Body of pancreas (tissue), 4 donors: ENCODE results near the gene FAM9B.

Experiments used
- CTCF ChIP-seq, 7 experiments: fragments of 450-650 bp in 4 of 7; fragments of 200-600 bp in 3 of 7; sonication (generic) in 3 of 7; IDR thresholded peaks; one replicate each; pipeline ENCODE4 v1.5.1; 2016 to 2019; ENCODE audit warnings: antibody characterized with exemption in 7 of 7
- POLR2A ChIP-seq, 3 donors: fragments of 450-650 bp; IDR thresholded peaks; one replicate each; pipeline ENCODE4 v1.6.1; 2016; ENCODE audit warnings: antibody characterized with exemption in 3 of 3, mild to moderate bottlenecking in 2 of 3

- TF ChIP-seq POLR2A (IDR thresholded peaks at IDR 0.05) (no peak), CTCF (IDR thresholded peaks at IDR 0.05) (no peak)
Measured at GRCh38 chrX:9055354-9055753, 21.4 kb upstream of the FAM9B start.
